ENCODE data around the gene PPP1R8.
A peak's percentile ranks its signal among the peaks of the same experiment; 100 is the strongest.

PPP1R8 gene

DNA sequence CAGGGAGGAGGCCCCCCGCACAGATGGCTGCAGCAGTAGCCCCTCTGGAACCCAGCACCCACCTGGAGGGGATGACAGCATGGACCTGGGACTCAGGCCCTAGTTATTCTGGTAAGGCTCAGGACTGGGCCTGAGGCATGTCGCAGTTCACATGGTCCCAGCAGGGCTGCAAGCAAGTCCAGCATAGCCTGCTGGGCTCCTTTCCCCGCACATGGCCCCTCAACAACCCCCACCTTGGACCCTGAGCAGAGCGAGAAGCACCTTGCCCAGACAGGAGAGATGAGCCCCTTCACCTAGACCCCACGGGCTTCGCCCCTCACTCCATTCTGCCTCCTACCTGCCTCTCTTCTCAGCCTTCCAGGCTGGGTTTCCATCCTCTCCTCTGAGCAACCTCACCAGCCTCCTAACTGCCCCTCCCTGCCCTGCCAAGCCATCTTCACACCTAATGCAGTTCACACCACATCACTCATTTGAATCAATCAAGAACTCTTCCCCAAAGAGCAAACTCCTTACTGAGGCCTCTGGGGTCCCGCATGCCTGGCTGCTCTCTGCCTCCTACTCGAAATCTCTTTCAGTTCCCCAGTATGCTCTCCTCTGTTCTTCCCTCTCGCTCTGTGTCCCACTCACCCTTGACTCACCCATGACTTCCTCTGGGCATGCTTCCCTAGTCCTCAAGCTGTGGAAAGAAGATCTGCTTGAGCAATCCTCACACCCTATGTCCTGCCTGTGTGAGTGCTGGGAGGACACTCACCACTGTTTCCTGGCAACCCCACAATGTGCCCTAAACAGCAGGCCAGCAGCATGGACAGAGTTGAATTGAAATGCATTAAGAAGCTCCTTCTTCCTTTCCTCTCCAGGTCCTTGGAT, 32.3 kb downstream of the PPP1R8 start:
- no peak overlapping the region for H3K18ac ChIP-seq (ENCODE audit: low read length)
- WGBS (ENCODE audit: extremely low coverage, insufficient coverage, low lambda C conversion rate), result no CpG with 5 or more reads among the region's 9 CpGs
- H3K79me2 ChIP-seq (ENCODE audit: control insufficient read depth, insufficient read depth, low read length), result no peaks in the 10 kb centered on the region
- no peaks in the 10 kb centered on the region for H3K36me3 ChIP-seq (ENCODE audit: control insufficient read depth, insufficient read depth, low read length)
- H3K27me3 ChIP-seq (ENCODE audit: insufficient read depth, low read length, poor library complexity), result no peaks in the 10 kb centered on the region
- H3K4me1 ChIP-seq (ENCODE audit: control insufficient read depth, low read depth, low read length), result peaks cover 2% of the 10 kb centered on the region
- no peak overlapping the region for H2BK15ac ChIP-seq (replicated peaks; ENCODE audit: low read depth)
- no peak overlapping the region for H3K9ac ChIP-seq (ENCODE audit: low read length)
- no peak overlapping the region for H2BK120ac ChIP-seq (ENCODE audit: low read depth, low read length)
- no peak overlapping the region for H3K4me3 ChIP-seq (ENCODE audit: low read length)
- peak; percentile 83 for DNase-seq
- no peak overlapping the region for H4K8ac ChIP-seq (ENCODE audit: low read depth, low read length)
- H3K4me2 ChIP-seq (ENCODE audit: low read length), result no peak overlapping the region
- no peak overlapping the region for H3K27ac ChIP-seq (ENCODE audit: low read depth, low read length)
- H4K5ac ChIP-seq (ENCODE audit: low read length), result no peak overlapping the region
- peak overlapping the region; percentile 34 for H3K56ac ChIP-seq (ENCODE audit: low read length)
- H2AK5ac ChIP-seq (ENCODE audit: low read length), result no peak overlapping the region
- H3K4ac ChIP-seq (ENCODE audit: low read depth, low read length), result no peak overlapping the region
- no peak overlapping the region for H2BK5ac ChIP-seq (ENCODE audit: low read length)
- no peaks in the 10 kb centered on the region for H3K79me1 ChIP-seq (ENCODE audit: low read length)
- peak overlapping the region; percentile 57 for H3K23ac ChIP-seq (ENCODE audit: low read length)

DNA sequence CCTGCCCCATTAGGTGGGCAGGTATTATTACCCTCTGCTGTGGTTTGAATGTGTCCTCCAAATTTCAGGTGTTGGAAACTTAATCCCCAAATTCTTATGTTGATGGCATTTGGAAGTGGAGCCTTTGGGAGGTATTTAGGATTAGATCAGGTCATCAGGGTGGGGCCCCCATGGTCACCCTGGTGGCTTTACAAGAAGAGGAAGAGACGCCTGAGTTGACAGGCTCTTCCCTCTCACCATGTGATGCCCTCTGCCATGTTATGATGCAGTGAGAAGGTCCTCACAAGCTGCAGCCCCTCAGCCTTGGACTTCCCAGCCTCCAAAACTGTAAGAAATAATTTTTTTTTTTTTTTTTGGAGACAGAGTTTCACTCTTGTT, 32.9 kb downstream of the PPP1R8 start:
- H3K4ac ChIP-seq (ENCODE audit: low read depth, low read length), result no peak overlapping the region
- H3K4me1 ChIP-seq (ENCODE audit: control insufficient read depth, low read depth, low read length), result peaks cover 2% of the 10 kb centered on the region
- H4K8ac ChIP-seq (ENCODE audit: low read depth, low read length), result no peak overlapping the region
- H3K4me3 ChIP-seq (ENCODE audit: low read length), result no peak overlapping the region
- H3K79me1 ChIP-seq (ENCODE audit: low read length), result no peaks in the 10 kb centered on the region
- no peaks in the 10 kb centered on the region for H3K27me3 ChIP-seq (ENCODE audit: insufficient read depth, low read length, poor library complexity)
- no peaks in the 10 kb centered on the region for H3K36me3 ChIP-seq (ENCODE audit: control insufficient read depth, insufficient read depth, low read length)
- no peak overlapping the region for H2BK5ac ChIP-seq (ENCODE audit: low read length)
- no peak overlapping the region for H3K27ac ChIP-seq (ENCODE audit: low read depth, low read length)
- no peak overlapping the region for H2BK15ac ChIP-seq (replicated peaks; ENCODE audit: low read depth)
- H3K79me2 ChIP-seq (ENCODE audit: control insufficient read depth, insufficient read depth, low read length), result no peaks in the 10 kb centered on the region
- H3K18ac ChIP-seq (ENCODE audit: low read length), result no peak overlapping the region
- WGBS (ENCODE audit: extremely low coverage, insufficient coverage, low lambda C conversion rate), result no CpG with 5 or more reads among the region's 1 CpG
- no peak overlapping the region for H2BK120ac ChIP-seq (ENCODE audit: low read depth, low read length)
- no peak for DNase-seq
- H3K56ac ChIP-seq (ENCODE audit: low read length), result no peak overlapping the region
- no peak overlapping the region for H3K23ac ChIP-seq (ENCODE audit: low read length)
- no peak overlapping the region for H3K9ac ChIP-seq (ENCODE audit: low read length)
- H2AK5ac ChIP-seq (ENCODE audit: low read length), result no peak overlapping the region
- no peak overlapping the region for H3K4me2 ChIP-seq (ENCODE audit: low read length)
- no peak overlapping the region for H4K5ac ChIP-seq (ENCODE audit: low read length)

DNA sequence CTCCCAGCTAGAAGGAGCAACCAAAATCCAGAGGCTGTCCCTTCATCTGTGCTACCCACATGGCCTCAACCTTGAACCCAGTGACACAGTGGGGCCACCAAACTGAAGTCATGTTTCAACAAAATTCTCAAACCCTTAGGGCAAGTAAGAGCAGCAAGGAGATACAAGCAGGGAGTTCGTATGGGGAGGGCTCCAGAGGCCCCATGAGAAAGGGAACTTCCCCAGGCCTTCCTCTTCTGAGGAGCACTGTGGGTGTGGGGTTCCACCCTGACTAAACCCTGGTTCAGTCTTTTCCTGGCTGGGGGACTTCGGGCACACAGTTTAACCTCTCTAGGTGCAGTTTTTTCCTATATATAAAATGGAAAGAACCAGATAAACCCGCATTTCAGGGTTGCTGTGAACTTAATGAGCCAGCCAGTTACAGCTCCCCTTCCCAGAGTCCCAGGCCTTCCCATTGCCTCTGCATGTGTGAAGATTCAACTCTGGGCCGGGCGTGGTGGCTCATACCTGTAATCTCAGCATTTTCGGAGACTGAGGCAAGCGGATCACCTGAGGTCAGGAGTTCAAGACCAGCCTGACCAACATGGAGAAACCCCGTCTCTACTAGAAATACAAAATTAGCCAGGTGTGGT, 33.8 kb downstream of the PPP1R8 start:
- Histone ChIP-seq H4K8ac (ENCODE audit: low read depth, low read length) (no peak overlapping the region), H3K36me3 (ENCODE audit: control insufficient read depth, insufficient read depth, low read length) (no peaks in the 10 kb centered on the region), H2BK15ac (replicated peaks; ENCODE audit: low read depth) (no peak overlapping the region), H2BK5ac (ENCODE audit: low read length) (no peak overlapping the region), H3K4me3 (ENCODE audit: low read length) (no peak overlapping the region), H3K23ac (ENCODE audit: low read length) (no peak overlapping the region), H2BK120ac (ENCODE audit: low read depth, low read length) (no peak overlapping the region), H3K27ac (ENCODE audit: low read depth, low read length) (no peak overlapping the region), H3K79me1 (ENCODE audit: low read length) (no peaks in the 10 kb centered on the region), H3K27me3 (ENCODE audit: insufficient read depth, low read length, poor library complexity) (no peaks in the 10 kb centered on the region), H2AK5ac (ENCODE audit: low read length) (no peak overlapping the region), H3K79me2 (ENCODE audit: control insufficient read depth, insufficient read depth, low read length) (no peaks in the 10 kb centered on the region), H3K4me2 (ENCODE audit: low read length) (no peak overlapping the region), H3K4ac (ENCODE audit: low read depth, low read length) (no peak overlapping the region), H3K18ac (ENCODE audit: low read length) (no peak overlapping the region), H3K4me1 (ENCODE audit: control insufficient read depth, low read depth, low read length) (peaks cover 2% of the 10 kb centered on the region), H3K9ac (ENCODE audit: low read length) (no peak overlapping the region), H3K56ac (ENCODE audit: low read length) (no peak overlapping the region), H4K5ac (ENCODE audit: low read length) (no peak overlapping the region)
- WGBS (ENCODE audit: extremely low coverage, insufficient coverage, low lambda C conversion rate), result no CpG with 5 or more reads among the region's 8 CpGs
- DNase-seq, result no peak

- Histone ChIP-seq H3K4ac (ENCODE audit: low read depth, low read length) (no peak overlapping the region), H3K36me3 (ENCODE audit: control insufficient read depth, insufficient read depth, low read length) (no peaks in the 10 kb centered on the region), H3K27ac (ENCODE audit: low read depth, low read length) (no peak overlapping the region), H3K79me1 (ENCODE audit: low read length) (no peaks in the 10 kb centered on the region), H2AK5ac (ENCODE audit: low read length) (no peak overlapping the region), H3K23ac (ENCODE audit: low read length) (no peak overlapping the region), H4K5ac (ENCODE audit: low read length) (no peak overlapping the region), H3K4me2 (ENCODE audit: low read length) (no peak overlapping the region), H3K9ac (ENCODE audit: low read length) (no peak overlapping the region), H4K8ac (ENCODE audit: low read depth, low read length) (no peak overlapping the region), H3K79me2 (ENCODE audit: control insufficient read depth, insufficient read depth, low read length) (no peaks in the 10 kb centered on the region), H2BK15ac (replicated peaks; ENCODE audit: low read depth) (no peak overlapping the region), H3K56ac (ENCODE audit: low read length) (no peak overlapping the region), H3K4me3 (ENCODE audit: low read length) (no peak overlapping the region), H2BK5ac (ENCODE audit: low read length) (no peak overlapping the region), H3K4me1 (ENCODE audit: control insufficient read depth, low read depth, low read length) (peaks cover 2% of the 10 kb centered on the region), H3K27me3 (ENCODE audit: insufficient read depth, low read length, poor library complexity) (no peaks in the 10 kb centered on the region), H2BK120ac (ENCODE audit: low read depth, low read length) (no peak overlapping the region), H3K18ac (ENCODE audit: low read length) (no peak overlapping the region)
- no CpG with 5 or more reads among the region's 10 CpGs for WGBS (ENCODE audit: extremely low coverage, insufficient coverage, low lambda C conversion rate)
- DNase-seq, result no peak
Measured at GRCh38 chr1:27865821-27866220, 35.2 kb downstream of the PPP1R8 start.

- H2BK15ac ChIP-seq (replicated peaks; ENCODE audit: low read depth), result no peak overlapping the region
- WGBS (ENCODE audit: extremely low coverage, insufficient coverage, low lambda C conversion rate), result no CpG with 5 or more reads among the region's 11 CpGs
- no peak overlapping the region for H2AK5ac ChIP-seq (ENCODE audit: low read length)
- no peak overlapping the region for H4K8ac ChIP-seq (ENCODE audit: low read depth, low read length)
- no peak overlapping the region for H3K18ac ChIP-seq (ENCODE audit: low read length)
- H3K79me1 ChIP-seq (ENCODE audit: low read length), result no peaks in the 10 kb centered on the region
- no peak overlapping the region for H3K9ac ChIP-seq (ENCODE audit: low read length)
- no peak overlapping the region for H2BK120ac ChIP-seq (ENCODE audit: low read depth, low read length)
- H3K4me1 ChIP-seq (ENCODE audit: control insufficient read depth, low read depth, low read length), result no peaks in the 10 kb centered on the region
- no peak overlapping the region for H3K4me2 ChIP-seq (ENCODE audit: low read length)
- no peaks in the 10 kb centered on the region for H3K36me3 ChIP-seq (ENCODE audit: control insufficient read depth, insufficient read depth, low read length)
- H3K56ac ChIP-seq (ENCODE audit: low read length), result no peak overlapping the region
- no peak overlapping the region for H3K4me3 ChIP-seq (ENCODE audit: low read length)
- DNase-seq, result no peak
- no peak overlapping the region for H3K4ac ChIP-seq (ENCODE audit: low read depth, low read length)
- no peak overlapping the region for H3K23ac ChIP-seq (ENCODE audit: low read length)
- no peak overlapping the region for H3K27ac ChIP-seq (ENCODE audit: low read depth, low read length)
- H3K27me3 ChIP-seq (ENCODE audit: insufficient read depth, low read length, poor library complexity), result no peaks in the 10 kb centered on the region
- no peaks in the 10 kb centered on the region for H3K79me2 ChIP-seq (ENCODE audit: control insufficient read depth, insufficient read depth, low read length)
- no peak overlapping the region for H2BK5ac ChIP-seq (ENCODE audit: low read length)
- H4K5ac ChIP-seq (ENCODE audit: low read length), result no peak overlapping the region
Measured at GRCh38 chr1:27868556-27868931, 38.0 kb downstream of the PPP1R8 start.

Data from mesendoderm (in vitro differentiated cells).